ENCODE data around the gene ARHGEF25. TPM values are rescaled to one million over a fixed set of nuclear protein-coding genes. Genes with fewer than 3 reads are reported as not detected.
"Not testable (repeated sequence)": the region's sequence is repeated elsewhere in the genome, so short reads cannot be mapped to it uniquely, and the experiment has no call there.

The ARHGEF25 gene
- total RNA-seq, 1 donor from 2014 or later = 1.6 TPM

DNA sequence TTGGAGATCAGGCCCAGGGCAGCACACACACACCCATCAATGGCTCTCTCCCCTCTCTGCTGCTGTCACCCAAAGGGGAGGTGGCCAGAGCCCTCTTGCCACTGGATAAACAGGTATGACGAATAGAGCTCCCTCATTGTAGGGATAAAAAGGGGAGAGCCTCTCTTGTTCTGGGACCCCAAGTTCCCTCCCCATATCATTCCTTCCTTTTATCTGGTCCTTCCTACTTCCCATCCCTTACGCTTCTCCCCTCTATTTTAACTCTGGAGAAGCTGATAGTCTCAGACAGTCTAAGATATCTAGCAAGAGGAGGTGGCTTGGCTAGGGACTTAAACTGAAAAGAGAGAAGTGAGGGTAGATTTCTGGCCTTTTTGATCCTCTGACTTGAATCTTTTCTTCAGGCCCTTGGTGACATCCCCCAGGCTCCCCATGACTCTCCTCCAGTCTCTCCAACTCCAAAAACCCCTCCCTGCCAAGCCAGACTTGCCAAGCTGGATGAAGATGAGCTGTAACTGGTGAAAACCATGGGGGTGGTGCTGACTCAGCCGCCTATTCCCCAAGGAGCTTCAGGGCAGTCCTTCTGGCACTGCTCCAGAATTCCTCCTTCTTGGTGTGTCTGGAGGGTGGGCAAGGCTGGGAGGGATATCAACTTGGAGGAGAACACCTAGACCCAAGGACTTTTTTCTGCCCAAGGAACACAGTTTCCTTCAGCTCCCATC is 5.3 kb downstream of the ARHGEF25 start:
- Mint-ChIP-seq H3K27me3 (peaks cover 88% of the 10 kb centered on the region), H3K36me3 (ENCODE audit: low read depth) (peaks cover 2% of the 10 kb centered on the region), H3K4me3 (no peak overlapping the region), H3K27ac (no peak overlapping the region), H3K9me3 (no peaks in the 10 kb centered on the region), H3K4me1 (peaks cover 18% of the 10 kb centered on the region)
- intact Hi-C loops (cut with micrococcal nuclease) = no loop called here
- no peak for DNase-seq

GRCh38 chr12:57617942-57618341 is 6.7 kb downstream of the ARHGEF25 start:
- peaks cover 2% of the 10 kb centered on the region for H3K36me3 Mint-ChIP-seq (ENCODE audit: low read depth)
- no peak overlapping the region for H3K27ac Mint-ChIP-seq
- peaks cover 24% of the 10 kb centered on the region for H3K4me1 Mint-ChIP-seq
- intact Hi-C loops (cut with micrococcal nuclease) = no loop called here
- no peak for DNase-seq
- H3K27me3 Mint-ChIP-seq = peaks cover 91% of the 10 kb centered on the region
- no peaks in the 10 kb centered on the region for H3K9me3 Mint-ChIP-seq
- no peak overlapping the region for H3K4me3 Mint-ChIP-seq

GRCh38 chr12:57618431-57618830 is 7.2 kb downstream of the ARHGEF25 start:
- H3K9me3 Mint-ChIP-seq; H3K36me3 Mint-ChIP-seq (ENCODE audit: low read depth); DNase-seq; intact Hi-C loops (cut with micrococcal nuclease); H3K27ac Mint-ChIP-seq; H3K4me3 Mint-ChIP-seq: not testable (repeated sequence)
- Mint-ChIP-seq H3K4me1 (peaks cover 24% of the 10 kb centered on the region), H3K27me3 (peaks cover 91% of the 10 kb centered on the region)

GRCh38 chr12:57618966-57619433 is 7.8 kb downstream of the ARHGEF25 start:
- Mint-ChIP-seq H3K9me3 (no peaks in the 10 kb centered on the region), H3K36me3 (ENCODE audit: low read depth) (peaks cover 2% of the 10 kb centered on the region), H3K27ac (peak overlapping the region; percentile 38), H3K27me3 (peaks cover 92% of the 10 kb centered on the region), H3K4me1 (peaks cover 24% of the 10 kb centered on the region), H3K4me3 (peak overlapping the region; percentile 65)
- DNase-seq = no peak
- intact Hi-C loops (cut with micrococcal nuclease) = no loop called here

GRCh38 chr12:57619434-57620244 is 8.4 kb downstream of the ARHGEF25 start:
- intact Hi-C loops (cut with micrococcal nuclease) = loop anchor here (2.0 to 5.0 kb wide), 2 partner anchors 29 to 157 kb away; partner anchors contain the start of gene PIP4K2C

DNA sequence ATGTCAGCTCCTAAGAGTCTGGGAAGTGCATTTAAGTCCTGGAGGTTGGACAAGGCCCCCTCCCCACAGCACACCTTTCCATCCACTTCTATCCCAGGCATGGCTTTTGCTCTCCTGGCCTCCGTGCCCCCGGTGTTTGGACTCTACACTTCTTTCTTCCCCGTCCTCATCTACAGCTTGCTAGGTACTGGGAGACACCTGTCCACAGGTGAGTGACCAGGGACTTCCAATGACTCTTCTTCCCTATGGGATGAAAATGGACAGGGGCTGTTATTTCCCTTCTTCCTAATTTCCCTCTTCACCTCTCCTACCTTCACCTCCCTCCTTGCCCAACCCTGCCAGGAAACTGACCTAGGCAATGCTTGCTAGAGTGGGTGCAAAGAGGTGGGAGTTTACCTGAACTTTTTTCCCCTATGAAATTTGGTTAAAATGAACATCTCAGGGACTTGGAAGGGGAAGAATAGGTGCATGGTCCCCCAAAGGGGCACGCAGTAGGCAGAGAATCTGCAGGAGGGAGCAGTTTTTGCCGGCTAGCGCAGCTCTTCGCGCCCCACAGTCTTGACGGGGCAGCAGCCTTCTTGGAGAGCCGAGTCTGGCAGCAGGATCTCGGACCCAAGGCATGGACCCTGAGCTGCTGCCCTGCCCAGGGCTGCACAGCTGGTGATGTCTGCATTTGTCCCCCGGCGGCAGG is 9.2 kb downstream of the ARHGEF25 start:
- DNase-seq = no peak
- Mint-ChIP-seq H3K27ac (peak overlapping the region; percentile 73), H3K4me1 (peaks cover 22% of the 10 kb centered on the region), H3K27me3 (peaks cover 94% of the 10 kb centered on the region), H3K4me3 (peak overlapping the region; percentile 88), H3K36me3 (ENCODE audit: low read depth) (peaks cover 2% of the 10 kb centered on the region), H3K9me3 (no peaks in the 10 kb centered on the region)
- intact Hi-C loops (cut with micrococcal nuclease) = loop anchor here (2.0 to 5.0 kb wide), 2 partner anchors 30 to 158 kb away; partner anchors contain the start of gene PIP4K2C

More at GRCh38 chr12:57619434-57620244, 8.4 kb downstream of the ARHGEF25 start:
- Mint-ChIP-seq H3K9me3 (no peaks in the 10 kb centered on the region), H3K36me3 (ENCODE audit: low read depth) (peaks cover 2% of the 10 kb centered on the region), H3K4me1 (peaks cover 22% of the 10 kb centered on the region), H3K27ac (no peak overlapping the region), H3K27me3 (peaks cover 92% of the 10 kb centered on the region), H3K4me3 (peak overlapping the region; percentile 65)
- peak; percentile 79 for DNase-seq

- Mint-ChIP-seq H3K27me3 (peaks cover 94% of the 10 kb centered on the region), H3K27ac (peak overlapping the region; percentile 73), H3K4me3 (peak overlapping the region; percentile 88), H3K9me3 (no peaks in the 10 kb centered on the region), H3K36me3 (ENCODE audit: low read depth) (peaks cover 2% of the 10 kb centered on the region), H3K4me1 (peaks cover 22% of the 10 kb centered on the region)
- DNase-seq = peak; percentile 73
- intact Hi-C loops (cut with micrococcal nuclease) = loop anchor here (1.0 to 5.0 kb wide), 4 partner anchors 8 to 159 kb away; partner anchors contain the start of gene PIP4K2C
Measured at GRCh38 chr12:57620936-57621496, 9.8 kb downstream of the ARHGEF25 start.

- Mint-ChIP-seq H3K9me3 (no peaks in the 10 kb centered on the region), H3K27ac (peak overlapping the region; percentile 43), H3K36me3 (ENCODE audit: low read depth) (peaks cover 2% of the 10 kb centered on the region), H3K27me3 (peaks cover 96% of the 10 kb centered on the region), H3K4me1 (peaks cover 22% of the 10 kb centered on the region), H3K4me3 (peak overlapping the region; percentile 88)
- DNase-seq = peak; percentile 89
- intact Hi-C loops (cut with micrococcal nuclease) = loop anchor here (1.0 to 5.0 kb wide), 4 partner anchors 8 to 159 kb away; partner anchors contain the start of gene PIP4K2C
Measured at GRCh38 chr12:57621497-57622292, 10.5 kb downstream of the ARHGEF25 start.

DNA sequence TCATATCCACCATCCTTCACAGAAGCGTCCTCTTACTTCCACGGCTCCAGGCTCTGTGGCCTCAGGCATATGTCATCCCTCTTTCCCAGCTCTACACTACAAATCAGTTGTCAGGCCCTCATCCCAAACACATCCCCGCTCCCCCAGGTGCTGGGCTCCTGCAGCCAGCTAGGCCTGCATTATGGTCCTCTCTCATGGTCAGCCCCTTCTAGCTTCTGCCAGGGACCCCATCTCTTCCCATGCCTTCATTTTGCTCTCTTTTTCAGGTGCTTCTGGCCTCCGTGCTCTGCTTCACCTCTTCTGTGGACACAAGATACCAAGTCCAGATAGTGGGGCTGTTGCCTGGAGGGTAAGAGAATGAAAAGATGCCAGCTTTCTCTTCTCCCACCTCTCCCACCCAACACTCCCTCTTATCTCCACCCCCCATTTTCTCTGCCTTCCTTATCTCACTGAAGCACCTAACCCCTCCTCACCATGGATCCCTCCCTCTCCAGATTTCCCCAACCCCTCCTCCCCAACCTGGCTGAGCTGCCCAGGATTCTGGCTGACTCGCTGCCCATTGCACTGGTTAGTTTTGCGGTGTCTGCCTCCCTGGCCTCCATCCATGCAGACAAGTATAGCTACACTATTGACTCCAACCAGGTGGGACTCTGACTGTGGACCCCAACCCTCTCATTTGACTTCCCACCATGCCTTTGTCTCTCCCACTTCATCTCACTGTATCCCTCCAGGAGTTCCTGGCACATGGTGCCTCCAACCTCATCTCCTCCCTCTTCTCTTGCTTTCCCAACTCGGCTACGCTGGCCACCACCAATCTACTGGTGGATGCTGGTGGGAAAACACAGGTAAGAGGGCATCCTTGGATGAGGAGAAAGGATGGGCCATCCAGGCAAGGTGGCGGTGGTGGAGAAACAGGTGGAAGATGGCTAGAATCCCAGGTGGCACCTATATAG is 11.3 kb downstream of the ARHGEF25 start:
- Mint-ChIP-seq H3K27me3 (peaks cover 96% of the 10 kb centered on the region), H3K9me3 (no peaks in the 10 kb centered on the region), H3K4me1 (peaks cover 26% of the 10 kb centered on the region), H3K36me3 (ENCODE audit: low read depth) (peaks cover 2% of the 10 kb centered on the region), H3K27ac (peak overlapping the region; percentile 22), H3K4me3 (peak overlapping the region; percentile 88)
- no peak for DNase-seq
- intact Hi-C loops (cut with micrococcal nuclease) = loop anchor here (5.0 kb wide), 1 partner anchor 160 kb away; no protein-coding TSS in a partner anchor

- H3K36me3 Mint-ChIP-seq (ENCODE audit: low read depth) = peaks cover 2% of the 10 kb centered on the region
- peaks cover 29% of the 10 kb centered on the region for H3K4me1 Mint-ChIP-seq
- H3K27me3 Mint-ChIP-seq = peaks cover 94% of the 10 kb centered on the region
- DNase-seq = no peak
- intact Hi-C loops (cut with micrococcal nuclease) = loop anchor here (5.0 kb wide), 1 partner anchor 161 kb away; no protein-coding TSS in a partner anchor
- no peak overlapping the region for H3K4me3 Mint-ChIP-seq
- H3K9me3 Mint-ChIP-seq = no peaks in the 10 kb centered on the region
- H3K27ac Mint-ChIP-seq = no peak overlapping the region
Measured at GRCh38 chr12:57623385-57623784, 12.2 kb downstream of the ARHGEF25 start.

GRCh38 chr12:57623811-57624390 is 12.7 kb downstream of the ARHGEF25 start:
- no peak for DNase-seq
- Mint-ChIP-seq H3K9me3 (no peaks in the 10 kb centered on the region), H3K4me1 (peaks cover 29% of the 10 kb centered on the region), H3K27me3 (peaks cover 95% of the 10 kb centered on the region), H3K4me3 (no peak overlapping the region), H3K36me3 (ENCODE audit: low read depth) (peaks cover 2% of the 10 kb centered on the region), H3K27ac (no peak overlapping the region)
- intact Hi-C loops (cut with micrococcal nuclease) = loop anchor here (5.0 kb wide), 1 partner anchor 162 kb away; no protein-coding TSS in a partner anchor
